ENCODE results near the gene LCLAT1. TPM values are rescaled to one million over a fixed set of nuclear protein-coding genes. Genes with fewer than 3 reads are reported as not detected.

The LCLAT1 gene
- total RNA-seq, 1 donor from 2014 or later = 16.5 TPM

DNA sequence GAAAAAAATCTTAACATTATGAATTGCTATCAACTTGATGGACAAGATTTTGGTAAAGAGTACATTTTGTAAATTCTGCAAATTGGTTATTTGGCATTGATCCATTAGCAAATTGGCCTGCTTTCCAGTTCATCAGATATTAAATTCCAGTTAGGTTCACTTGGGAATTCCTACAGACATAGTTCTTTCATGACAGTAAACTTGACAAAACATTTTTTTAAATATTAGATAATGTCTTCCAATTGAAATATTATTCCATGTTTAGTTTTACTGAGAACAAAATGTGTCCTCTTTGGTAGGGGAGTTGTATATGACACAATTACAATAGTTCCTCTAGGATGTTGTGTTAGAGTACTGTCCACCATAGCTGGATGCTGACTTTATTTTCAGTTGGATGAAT is 141.9 kb downstream of the LCLAT1 start:
- Histone ChIP-seq H3K9me3 (no peaks in the 10 kb centered on the region), H3K4me3 (no peak overlapping the region), H3K27me3 (no peaks in the 10 kb centered on the region), H3K4me1 (no peaks in the 10 kb centered on the region), H3K36me3 (no peaks in the 10 kb centered on the region), H3K27ac (no peak overlapping the region)
- TF ChIP-seq CTCF (IDR thresholded peaks at IDR 0.05) = no peak
- intact Hi-C loops (cut with DNase I) = no loop called here
- ATAC-seq (no peak), DNase-seq (no peak)

DNA sequence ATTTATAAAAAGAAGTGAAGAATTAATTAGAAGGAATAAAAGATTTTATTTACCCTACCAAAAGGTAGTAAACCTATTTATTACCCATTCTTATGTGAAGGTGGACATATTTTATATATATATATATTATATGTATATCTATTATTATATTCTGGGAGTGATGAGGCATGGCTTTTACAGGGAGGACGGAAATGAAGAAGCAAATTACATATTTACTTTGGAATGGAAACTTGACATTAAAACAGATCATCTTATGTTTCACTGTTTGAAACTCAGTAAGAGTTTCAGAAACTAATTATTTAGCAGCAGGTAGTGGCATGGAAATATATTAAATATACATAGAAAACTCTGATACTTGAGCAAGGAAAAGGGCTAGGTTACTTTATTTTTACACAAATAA is 143.4 kb downstream of the LCLAT1 start:
- Histone ChIP-seq H3K36me3 (no peaks in the 10 kb centered on the region), H3K9me3 (no peaks in the 10 kb centered on the region), H3K4me3 (no peak overlapping the region), H3K27ac (no peak overlapping the region), H3K4me1 (no peaks in the 10 kb centered on the region), H3K27me3 (no peaks in the 10 kb centered on the region)
- no peak for TF ChIP-seq CTCF (IDR thresholded peaks at IDR 0.05)
- DNase-seq (no peak), ATAC-seq (no peak)
- intact Hi-C loops (cut with DNase I) = no loop called here

DNA sequence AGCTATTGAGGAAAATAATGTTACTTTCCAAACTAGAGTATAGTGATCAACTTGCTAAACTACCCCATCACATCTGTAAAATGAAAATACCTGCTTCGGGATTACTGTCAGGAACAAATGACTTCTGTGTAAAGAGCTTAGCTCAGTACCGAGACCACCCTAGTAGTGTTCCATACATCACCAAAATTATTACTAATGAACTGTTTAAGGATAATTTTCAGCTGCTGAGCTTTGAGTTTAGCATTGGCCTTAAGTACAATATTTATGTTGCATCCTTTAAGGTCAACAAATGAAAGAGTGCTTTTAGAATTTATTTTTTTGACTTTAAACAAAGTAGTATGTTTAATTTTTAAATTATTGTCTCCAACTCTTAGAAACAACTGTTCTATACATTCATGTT is 144.1 kb downstream of the LCLAT1 start:
- H3K9me3 ChIP-seq = no peaks in the 10 kb centered on the region
- no peak for ATAC-seq
- no peaks in the 10 kb centered on the region for H3K36me3 ChIP-seq
- no peak overlapping the region for H3K27ac ChIP-seq
- H3K27me3 ChIP-seq = no peaks in the 10 kb centered on the region
- intact Hi-C loops (cut with DNase I) = no loop called here
- no peak for TF ChIP-seq CTCF (IDR thresholded peaks at IDR 0.05)
- no peak overlapping the region for H3K4me3 ChIP-seq
- H3K4me1 ChIP-seq = no peaks in the 10 kb centered on the region
- no peak for DNase-seq

- Histone ChIP-seq H3K4me1 (no peaks in the 10 kb centered on the region), H3K9me3 (no peaks in the 10 kb centered on the region), H3K36me3 (no peaks in the 10 kb centered on the region), H3K27me3 (no peaks in the 10 kb centered on the region), H3K27ac (no peak overlapping the region), H3K4me3 (no peak overlapping the region)
- intact Hi-C loops (cut with DNase I) = no loop called here
- ATAC-seq (no peak), DNase-seq (no peak)
- TF ChIP-seq CTCF (IDR thresholded peaks at IDR 0.05) = no peak
Measured at GRCh38 chr2:30601375-30601774, 154.3 kb downstream of the LCLAT1 start.

- H3K27ac ChIP-seq = no peak overlapping the region
- no peaks in the 10 kb centered on the region for H3K36me3 ChIP-seq
- DNase-seq (no peak), ATAC-seq (no peak)
- no peaks in the 10 kb centered on the region for H3K9me3 ChIP-seq
- no peaks in the 10 kb centered on the region for H3K27me3 ChIP-seq
- no peak overlapping the region for H3K4me3 ChIP-seq
- no peak for TF ChIP-seq CTCF (IDR thresholded peaks at IDR 0.05)
- H3K4me1 ChIP-seq = no peaks in the 10 kb centered on the region
- intact Hi-C loops (cut with DNase I) = no loop called here
Measured at GRCh38 chr2:30605197-30605596, 158.2 kb downstream of the LCLAT1 start.

DNA sequence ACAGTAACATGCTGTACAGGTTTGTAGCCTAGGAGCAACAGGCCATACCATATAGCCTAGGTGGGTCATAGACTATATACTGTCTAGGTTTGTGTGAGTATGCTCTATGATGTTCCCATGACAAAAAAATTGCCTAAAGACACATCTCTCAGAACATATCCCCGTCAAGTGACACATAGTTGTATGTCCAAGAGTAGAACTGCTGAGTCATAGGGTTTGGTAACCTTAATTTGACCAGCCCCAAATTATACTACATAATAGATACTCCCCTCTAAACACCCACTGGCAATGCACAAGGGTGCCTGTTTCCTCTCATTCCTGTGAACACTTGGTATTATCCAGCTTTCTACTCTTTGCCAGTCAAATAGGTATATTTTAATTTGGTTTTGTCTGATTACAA is 161.6 kb downstream of the LCLAT1 start:
- peaks cover 9% of the 10 kb centered on the region for H3K4me1 ChIP-seq
- TF ChIP-seq CTCF (IDR thresholded peaks at IDR 0.05) = no peak
- no peaks in the 10 kb centered on the region for H3K27me3 ChIP-seq
- H3K4me3 ChIP-seq = no peak overlapping the region
- intact Hi-C loops (cut with DNase I) = no loop called here
- H3K9me3 ChIP-seq = no peaks in the 10 kb centered on the region
- DNase-seq = no peak
- H3K27ac ChIP-seq = no peak overlapping the region
- ATAC-seq = no peak
- no peaks in the 10 kb centered on the region for H3K36me3 ChIP-seq

Data from upper lobe of right lung (tissue), 1 donor.